Neutrophil (primary cell): ENCODE measurements around the gene NPHP4.
"Not testable (repeated sequence)": the region's sequence is repeated elsewhere in the genome, so short reads cannot be mapped to it uniquely, and the experiment has no call there.

Source experiments
- H3K27ac ChIP-seq: fragments of 200-600 bp; sonication (generic); 2 replicates; pipeline ENCODE4 v1.5.1; 2016; ENCODE audit warnings: mild to moderate bottlenecking, moderate library complexity
- H3K27me3 ChIP-seq: fragments of 200-600 bp; sonication (generic); 2 replicates; pipeline ENCODE4 v1.6.0; 2016; ENCODE audit warnings: mild to moderate bottlenecking
- H3K36me3 ChIP-seq: fragments of 200-600 bp; sonication (generic); 2 replicates; pipeline ENCODE4 v1.5.1; 2017
- H3K4me1 ChIP-seq, 2 experiments: fragments of 200-600 bp in 1 of 2; sonication (generic) in 1 of 2; 1 replicate in 1 of 2; 2 replicates in 1 of 2; pipeline versions ENCODE4 v1.5.1 to v1.6.1; 2013 to 2016; ENCODE audit warnings: low read depth in 1 of 2, low read length in 1 of 2, mild to moderate bottlenecking in 1 of 2, moderate library complexity in 1 of 2; ENCODE audit not compliant: control insufficient read depth in 1 of 2, insufficient read depth in 1 of 2
- H3K4me3 ChIP-seq, 2 experiments: fragments of 200-600 bp in 1 of 2; sonication (generic) in 1 of 2; 1 replicate in 1 of 2; 2 replicates in 1 of 2; pipeline ENCODE4 v1.5.1; 2013 to 2016; ENCODE audit warnings: low read depth in 1 of 2, low read length in 1 of 2, mild to moderate bottlenecking in 1 of 2, moderate library complexity in 1 of 2
- H3K9me3 ChIP-seq: fragments of 200-600 bp; sonication (generic); 2 replicates; pipeline ENCODE4 v1.5.1; 2016
- CTCF ChIP-seq: fragments of 200-600 bp; sonication (generic); IDR thresholded peaks from 2 replicates; pipeline ENCODE4 v1.5.1; 2016; ENCODE audit warnings: antibody characterized with exemption

The NPHP4 gene

GRCh38 chr1:5901841-5902240, 90.4 kb downstream of the NPHP4 start:
- no peak overlapping the region for H3K27ac ChIP-seq
- peaks cover 17% of the 10 kb centered on the region for H3K36me3 ChIP-seq
- H3K4me1 ChIP-seq: no peaks in the 10 kb centered on the region
- no peaks in the 10 kb centered on the region for H3K27me3 ChIP-seq
- no peaks in the 10 kb centered on the region for H3K9me3 ChIP-seq
- no peak overlapping the region for H3K4me3 ChIP-seq
- no peak for TF ChIP-seq CTCF

- Histone ChIP-seq H3K9me3 (no peaks in the 10 kb centered on the region), H3K27me3 (no peaks in the 10 kb centered on the region), H3K4me3 (no peak overlapping the region), H3K27ac (no peak overlapping the region), H3K4me1 (no peaks in the 10 kb centered on the region), H3K36me3 (peaks cover 16% of the 10 kb centered on the region)
- no peak for TF ChIP-seq CTCF
These were observed 91.1 kb downstream of the NPHP4 start for GRCh38 chr1:5901150-5901549.

GRCh38 chr1:5898266-5898665, 94.0 kb downstream of the NPHP4 start:
- no peaks in the 10 kb centered on the region for H3K9me3 ChIP-seq
- no peak for TF ChIP-seq CTCF
- H3K27ac ChIP-seq: no peak overlapping the region

GRCh38 chr1:5896706-5897660, 95.2 kb downstream of the NPHP4 start:
- Histone ChIP-seq H3K27me3 (no peaks in the 10 kb centered on the region), H3K9me3 (no peaks in the 10 kb centered on the region), H3K4me1 (no peaks in the 10 kb centered on the region), H3K27ac (no peak overlapping the region), H3K4me3 (no peak overlapping the region), H3K36me3 (no peaks in the 10 kb centered on the region)
- TF ChIP-seq CTCF: no peak

More at GRCh38 chr1:5898266-5898665, 94.0 kb downstream of the NPHP4 start:
- Histone ChIP-seq H3K4me3 (no peak overlapping the region), H3K27me3 (no peaks in the 10 kb centered on the region), H3K4me1 (no peaks in the 10 kb centered on the region), H3K36me3 (no peaks in the 10 kb centered on the region)

GRCh38 chr1:5895446-5896406, 96.5 kb downstream of the NPHP4 start:
- Histone ChIP-seq H3K36me3 (no peaks in the 10 kb centered on the region), H3K9me3 (no peaks in the 10 kb centered on the region), H3K4me3 (no peak overlapping the region), H3K27ac (no peak overlapping the region), H3K27me3 (no peaks in the 10 kb centered on the region), H3K4me1 (no peaks in the 10 kb centered on the region)
- TF ChIP-seq CTCF: no peak

GRCh38 chr1:5893699-5894278, 98.4 kb downstream of the NPHP4 start:
- H3K36me3 ChIP-seq, H3K4me1 ChIP-seq, H3K4me3 ChIP-seq, H3K27me3 ChIP-seq, H3K27ac ChIP-seq, H3K9me3 ChIP-seq: not testable (repeated sequence)
